OCI-LY3 (cell line): ENCODE data around the gene ADD3.

Source experiments
- H2AFZ ChIP-seq: fragments of 200-600, 300-600 bp; shearing (Covaris generic); 2 replicates; pipeline ENCODE4 v1.6.0; 2014; ENCODE audit warnings: antibody characterized with exemption, low read depth, low read length
- H3K27ac ChIP-seq: fragments of 200-600, 300-600 bp; sonication (generic); 2 replicates; pipeline ENCODE4 v1.5.1; 2014; ENCODE audit warnings: mild to moderate bottlenecking, low read length, moderate library complexity, mixed read lengths
- H3K27me3 ChIP-seq: fragments of 200-600, 300-600 bp; sonication (generic); 2 replicates; pipeline ENCODE4 v1.6.1; 2014; ENCODE audit warnings: low read depth, low read length, mixed read lengths
- H3K36me3 ChIP-seq: fragments of 200-600, 300-600 bp; sonication (generic); replicated peaks from 2 replicates; pipeline ENCODE3; 2014; ENCODE audit warnings: low read depth, low read length, mixed read lengths
- H3K4me1 ChIP-seq: fragments of 300-600, 200-600 bp; sonication (generic); 2 replicates; pipeline ENCODE4 v1.6.1; 2014; ENCODE audit warnings: low read length, mixed read lengths
- H3K4me2 ChIP-seq: fragments of 200-600, 300-600 bp; sonication (generic); 2 replicates; pipeline ENCODE4 v1.6.1; 2014; ENCODE audit warnings: low read length, mixed read lengths
- H3K4me3 ChIP-seq: fragments of 300-600, 200-600 bp; sonication (generic); 2 replicates; pipeline ENCODE4 v1.5.1; 2014; ENCODE audit warnings: antibody characterized with exemption, mild to moderate bottlenecking, low read length, moderate library complexity
- H3K79me2 ChIP-seq: fragments of 300-600, 200-600 bp; shearing (Covaris generic); 2 replicates; pipeline ENCODE4 v1.6.1; 2014; ENCODE audit warnings: mild to moderate bottlenecking, low read length, mixed read lengths
- H3K9ac ChIP-seq: fragments of 300-600, 200-600 bp; shearing (Covaris generic); 2 replicates; pipeline ENCODE4 v1.6.0; 2014; ENCODE audit warnings: mild to moderate bottlenecking, low read length, moderate library complexity
- H3K9me3 ChIP-seq: fragments of 200-600, 300-600 bp; shearing (Covaris generic); 2 replicates; pipeline ENCODE4 v1.6.1; 2014; ENCODE audit warnings: low read length, mixed read lengths; ENCODE audit not compliant: insufficient read depth
- H4K20me1 ChIP-seq: fragments of 200-600, 300-600 bp; sonication (generic); 2 replicates; pipeline ENCODE4 v1.6.1; 2016; ENCODE audit warnings: low read length, mixed read lengths; ENCODE audit not compliant: insufficient read depth
- CTCF ChIP-seq: fragments of 200-600, 300-600 bp; sonication (generic); IDR thresholded peaks from 2 replicates; pipeline ENCODE4 v1.5.1; 2014; ENCODE audit warnings: antibody characterized with exemption, low read length, low read depth
- EZH2phosphoT487 ChIP-seq: fragments of 200-600 bp; shearing (Covaris generic); IDR thresholded peaks from 2 replicates; pipeline ENCODE4 v1.6.1; 2018; ENCODE audit warnings: antibody characterized with exemption, mixed run types, low read depth

ADD3 gene

GRCh38 chr10:110087682-110088081, 79.9 kb downstream of the ADD3 start:
- TF ChIP-seq EZH2phosphoT487 (no peak), CTCF (no peak)
- H3K4me2 ChIP-seq = no peak overlapping the region
- H3K9me3 ChIP-seq = no peaks in the 10 kb centered on the region
- H2AFZ ChIP-seq = no peak overlapping the region
- no peaks in the 10 kb centered on the region for H4K20me1 ChIP-seq
- no peak overlapping the region for H3K27ac ChIP-seq
- 0 out of 2 replicates have a peak, but pooled peaks cover 4% of the 10 kb centered on the region for H3K4me1 ChIP-seq
- H3K27me3 ChIP-seq = no peaks in the 10 kb centered on the region
- H3K36me3 ChIP-seq = no peaks in the 10 kb centered on the region
- H3K4me3 ChIP-seq = no peak overlapping the region
- H3K9ac ChIP-seq = no peak overlapping the region
- H3K79me2 ChIP-seq = no peaks in the 10 kb centered on the region

GRCh38 chr10:110088367-110089104, 80.8 kb downstream of the ADD3 start:
- H4K20me1 ChIP-seq = no peaks in the 10 kb centered on the region
- H3K27me3 ChIP-seq = no peaks in the 10 kb centered on the region
- H3K4me3 ChIP-seq = no peak overlapping the region
- H3K79me2 ChIP-seq = no peaks in the 10 kb centered on the region
- no peaks in the 10 kb centered on the region for H3K9me3 ChIP-seq
- no peak for TF ChIP-seq EZH2phosphoT487
- TF ChIP-seq CTCF = no peak
- H3K9ac ChIP-seq = no peak overlapping the region
- no peak overlapping the region for H2AFZ ChIP-seq
- no peak overlapping the region for H3K4me2 ChIP-seq
- no peaks in the 10 kb centered on the region for H3K36me3 ChIP-seq
- H3K4me1 ChIP-seq = 0 out of 2 replicates have a peak, but pooled peaks cover 4% of the 10 kb centered on the region
- no peak overlapping the region for H3K27ac ChIP-seq

DNA sequence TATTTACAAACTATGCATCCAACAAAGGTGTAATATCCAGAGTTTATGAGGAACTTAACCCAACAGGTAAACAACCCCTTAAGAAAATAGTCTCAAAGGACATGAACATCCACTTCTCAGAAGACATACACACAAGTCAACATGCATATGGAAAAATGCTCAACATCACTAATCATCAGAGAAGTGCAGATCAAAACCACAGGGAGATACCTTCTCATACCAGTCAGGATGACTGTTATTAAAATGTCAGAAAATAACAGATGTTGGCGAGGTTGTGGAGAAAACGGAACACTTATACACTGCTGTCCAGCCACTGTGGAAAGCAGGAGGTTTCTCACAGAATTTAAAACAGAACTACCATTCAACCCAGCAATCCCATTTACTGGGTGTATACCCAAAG, 84.0 kb downstream of the ADD3 start:
- Histone ChIP-seq H2AFZ (no peak overlapping the region), H3K27ac (no peak overlapping the region), H3K9ac (no peak overlapping the region), H3K27me3 (no peaks in the 10 kb centered on the region), H3K4me1 (no peaks in the 10 kb centered on the region), H3K79me2 (no peaks in the 10 kb centered on the region), H3K4me2 (no peak overlapping the region), H3K4me3 (no peak overlapping the region), H3K9me3 (no peaks in the 10 kb centered on the region), H4K20me1 (no peaks in the 10 kb centered on the region), H3K36me3 (no peaks in the 10 kb centered on the region)
- no peak for TF ChIP-seq EZH2phosphoT487

- Histone ChIP-seq H3K4me1 (no peaks in the 10 kb centered on the region), H3K79me2 (no peaks in the 10 kb centered on the region), H3K27ac (no peak overlapping the region), H3K4me2 (no peak overlapping the region), H3K27me3 (no peaks in the 10 kb centered on the region), H3K9me3 (no peaks in the 10 kb centered on the region), H2AFZ (no peak overlapping the region), H4K20me1 (no peaks in the 10 kb centered on the region), H3K9ac (no peak overlapping the region), H3K36me3 (no peaks in the 10 kb centered on the region), H3K4me3 (no peak overlapping the region)
- no peak for TF ChIP-seq CTCF
- no peak for TF ChIP-seq EZH2phosphoT487
Measured at GRCh38 chr10:110093722-110094121, 85.9 kb downstream of the ADD3 start.
